DOHH2 (cell line): ENCODE measurements around the gene NAV2.

Experiments used
- H3F3A ChIP-seq: fragments of 200-600 bp; sonication (generic), shearing (Covaris generic); 2 replicates; pipeline ENCODE4 v1.6.0; 2016; ENCODE audit warnings: antibody characterized with exemption, mild to moderate bottlenecking; ENCODE audit not compliant: control insufficient read depth, insufficient read depth
- H3K27ac ChIP-seq: fragments of 200-600 bp; sonication (generic); 2 replicates; pipeline ENCODE4 v1.5.1; 2014; ENCODE audit warnings: low read depth, mild to moderate bottlenecking, low read length, moderate library complexity
- H3K27me3 ChIP-seq: fragments of 200-600 bp; sonication (generic); 2 replicates; pipeline ENCODE4 v1.6.1; 2014; ENCODE audit warnings: mild to moderate bottlenecking, low read length, mixed read lengths; ENCODE audit not compliant: control insufficient read depth
- H3K36me3 ChIP-seq: fragments of 200-600 bp; sonication (generic); 2 replicates; pipeline ENCODE4 v1.6.1; 2014; ENCODE audit warnings: mild to moderate bottlenecking, low read length, moderate library complexity, mixed read lengths; ENCODE audit not compliant: control insufficient read depth
- H3K4me1 ChIP-seq: fragments of 200-600 bp; sonication (generic); 2 replicates; pipeline ENCODE4 v1.6.1; 2014; ENCODE audit warnings: mild to moderate bottlenecking, low read length, mixed read lengths; ENCODE audit not compliant: control insufficient read depth
- H3K4me2 ChIP-seq: fragments of 200-600 bp; sonication (generic); 2 replicates; pipeline ENCODE4 v1.6.0; 2014; ENCODE audit warnings: mild to moderate bottlenecking, low read length, moderate library complexity
- H3K4me3 ChIP-seq: fragments of 200-600 bp; sonication (generic); 2 replicates; pipeline ENCODE4 v1.5.1; 2014; ENCODE audit warnings: mild to moderate bottlenecking, low read length, mixed read lengths
- H3K79me2 ChIP-seq: fragments of 200-600 bp; sonication (generic); 2 replicates; pipeline ENCODE4 v1.6.1; 2014; ENCODE audit warnings: mild to moderate bottlenecking, low read length, mixed read lengths; ENCODE audit not compliant: control insufficient read depth
- H3K9me2 ChIP-seq: fragments of 200-600 bp; sonication (generic); replicated peaks from 2 replicates; pipeline ENCODE4 v1.6.1; 2014; ENCODE audit warnings: mild to moderate bottlenecking, low read length, mixed read lengths; ENCODE audit not compliant: control insufficient read depth
- H3K9me3 ChIP-seq: fragments of 200-600 bp; sonication (generic); 2 replicates; pipeline ENCODE4 v1.6.1; 2014; ENCODE audit warnings: antibody characterized with exemption, low read length, mixed read lengths; ENCODE audit not compliant: control insufficient read depth, insufficient read depth
- H4K20me1 ChIP-seq: fragments of 200-600 bp; sonication (generic); 2 replicates; pipeline ENCODE4 v1.6.0; 2014; ENCODE audit warnings: low read depth, mild to moderate bottlenecking, antibody characterized with exemption, low read length, moderate library complexity; ENCODE audit not compliant: control insufficient read depth, insufficient read depth
- CTCF ChIP-seq: fragments of 200-600 bp; sonication (generic); IDR thresholded peaks from one replicate; pipeline ENCODE4 v1.5.1; 2014; ENCODE audit warnings: antibody characterized with exemption, mild to moderate bottlenecking, low read depth, low read length; ENCODE audit not compliant: poor library complexity, severe bottlenecking
- EZH2phosphoT487 ChIP-seq: fragments of 200-600 bp; sonication (generic); IDR thresholded peaks from 2 replicates; pipeline ENCODE4 v1.6.1; 2017; ENCODE audit warnings: borderline replicate concordance, mild to moderate bottlenecking, antibody characterized with exemption, low read length, moderate library complexity, mixed read lengths

Gene NAV2

GRCh38 chr11:19906126-19906525, 193.5 kb downstream of the NAV2 start:
- Histone ChIP-seq H3K4me2 (no peak overlapping the region), H3K36me3 (no peaks in the 10 kb centered on the region), H3K4me1 (no peaks in the 10 kb centered on the region), H3K79me2 (no peaks in the 10 kb centered on the region), H3F3A (no peaks in the 10 kb centered on the region), H3K27ac (no peak overlapping the region), H3K27me3 (peaks cover 5% of the 10 kb centered on the region; the same call in 1 of the 2 replicates), H3K4me3 (no peak overlapping the region), H3K9me3 (no peaks in the 10 kb centered on the region), H3K9me2 (no peaks in the 10 kb centered on the region), H4K20me1 (no peaks in the 10 kb centered on the region)
- no peak for TF ChIP-seq EZH2phosphoT487
- TF ChIP-seq CTCF, result no peak

GRCh38 chr11:19907008-19907579, 194.5 kb downstream of the NAV2 start:
- Histone ChIP-seq H3K79me2 (no peaks in the 10 kb centered on the region), H3K4me3 (no peak overlapping the region), H3K36me3 (no peaks in the 10 kb centered on the region), H3F3A (no peaks in the 10 kb centered on the region), H3K4me1 (no peaks in the 10 kb centered on the region), H3K4me2 (no peak overlapping the region), H3K27me3 (peaks cover 5% of the 10 kb centered on the region; the same call in 1 of the 2 replicates), H3K9me3 (no peaks in the 10 kb centered on the region), H4K20me1 (no peaks in the 10 kb centered on the region), H3K27ac (no peak overlapping the region), H3K9me2 (no peaks in the 10 kb centered on the region)
- TF ChIP-seq CTCF (no peak), EZH2phosphoT487 (no peak)

- TF ChIP-seq EZH2phosphoT487, result no peak
- TF ChIP-seq CTCF, result no peak
- Histone ChIP-seq H3K9me2 (no peaks in the 10 kb centered on the region), H4K20me1 (no peaks in the 10 kb centered on the region), H3K27ac (no peak overlapping the region), H3K36me3 (no peaks in the 10 kb centered on the region), H3F3A (no peaks in the 10 kb centered on the region), H3K4me1 (no peaks in the 10 kb centered on the region), H3K4me3 (no peak overlapping the region), H3K27me3 (peaks cover 5% of the 10 kb centered on the region; the same call in 1 of the 2 replicates), H3K9me3 (no peaks in the 10 kb centered on the region), H3K4me2 (no peak overlapping the region), H3K79me2 (no peaks in the 10 kb centered on the region)
These were observed 195.2 kb downstream of the NAV2 start for GRCh38 chr11:19907839-19908238.
